Dendritic cell treated with granulocyte-macrophage colony-stimulating factor and Interleukin-4, amounts not matched to agents 40 ng/mL and 50 ng/mL, for 4 days (primary cell): ENCODE measurements around the gene AGAP1.
"Not testable (repeated sequence)": the region's sequence is repeated elsewhere in the genome, so short reads cannot be mapped to it uniquely, and the experiment has no call there.

Experiments used
- H3K27ac Mint-ChIP-seq: one replicate; pipeline ENCODE4 v1.8.0; 2022; ENCODE audit warnings: mild to moderate bottlenecking, mixed read lengths
- H3K27me3 Mint-ChIP-seq: one replicate; pipeline ENCODE4 v1.8.0; 2022; ENCODE audit warnings: mild to moderate bottlenecking, mixed read lengths
- H3K36me3 Mint-ChIP-seq: one replicate; pipeline ENCODE4 v1.8.0; 2022; ENCODE audit warnings: low read depth, mixed read lengths
- H3K4me1 Mint-ChIP-seq: one replicate; pipeline ENCODE4 v1.8.0; 2022; ENCODE audit warnings: low read depth, mixed read lengths
- H3K4me3 Mint-ChIP-seq: one replicate; pipeline ENCODE4 v1.8.0; 2022; ENCODE audit warnings: mild to moderate bottlenecking, moderate library complexity, mixed read lengths
- H3K9me3 Mint-ChIP-seq: one replicate; pipeline ENCODE4 v1.8.0; 2022; ENCODE audit warnings: mixed read lengths
- intact Hi-C: fragments of 100-400 bp; cut with micrococcal nuclease; formaldehyde crosslinking; loops from one replicate; pipeline ENCODE4 v1.15.0; 2022

The AGAP1 gene

DNA sequence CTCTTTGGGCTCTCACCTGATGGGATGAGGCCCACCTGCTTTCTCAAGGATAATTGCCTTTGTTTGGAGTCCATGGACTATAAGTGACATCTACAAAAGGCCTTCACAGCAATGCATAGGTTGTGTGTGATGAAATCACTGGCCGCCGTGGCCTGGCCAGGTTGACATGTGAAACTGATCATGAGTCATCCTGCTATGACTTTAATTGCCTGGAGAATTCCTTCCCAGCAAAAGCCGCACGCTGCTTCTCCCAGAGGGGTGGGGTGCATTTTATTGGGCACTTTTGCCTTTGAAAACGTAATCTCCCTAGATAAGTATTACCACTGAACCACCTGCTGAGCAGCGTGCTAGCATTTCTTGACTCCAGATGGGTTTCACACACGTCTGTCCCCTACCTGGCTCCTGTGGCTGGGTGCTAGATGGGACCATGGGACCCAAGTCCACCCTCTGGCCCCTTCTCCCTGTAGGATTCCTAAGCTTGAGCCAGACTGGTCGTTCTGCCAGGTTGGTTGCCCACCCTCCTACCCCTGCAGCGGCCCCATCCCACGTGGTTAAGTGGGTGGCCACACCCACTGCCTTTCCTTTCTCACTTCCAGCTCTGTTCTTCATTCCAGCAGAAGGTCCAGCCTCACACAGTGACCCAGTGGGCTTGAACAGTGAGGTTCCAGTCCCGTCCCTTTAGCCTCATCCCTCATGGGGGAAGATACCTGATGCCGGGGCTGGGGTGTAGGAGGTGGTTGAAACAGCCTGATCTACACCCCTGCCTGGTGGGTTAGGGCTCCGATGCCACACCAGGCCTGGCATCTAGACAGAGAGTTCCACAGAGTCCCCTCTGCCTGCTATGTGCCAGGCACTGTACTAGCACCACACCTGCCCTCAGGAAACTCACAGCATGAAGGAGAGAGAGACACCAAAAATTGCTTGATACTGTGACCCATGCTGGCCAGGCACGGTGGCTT is 584.7 kb downstream of the AGAP1 start:
- Mint-ChIP-seq H3K9me3 (no peaks in the 10 kb centered on the region), H3K4me1 (no peaks in the 10 kb centered on the region), H3K27ac (no peak overlapping the region), H3K4me3 (no peak overlapping the region), H3K36me3 (no peaks in the 10 kb centered on the region), H3K27me3 (no peaks in the 10 kb centered on the region)
- intact Hi-C loops: no loop called here

DNA sequence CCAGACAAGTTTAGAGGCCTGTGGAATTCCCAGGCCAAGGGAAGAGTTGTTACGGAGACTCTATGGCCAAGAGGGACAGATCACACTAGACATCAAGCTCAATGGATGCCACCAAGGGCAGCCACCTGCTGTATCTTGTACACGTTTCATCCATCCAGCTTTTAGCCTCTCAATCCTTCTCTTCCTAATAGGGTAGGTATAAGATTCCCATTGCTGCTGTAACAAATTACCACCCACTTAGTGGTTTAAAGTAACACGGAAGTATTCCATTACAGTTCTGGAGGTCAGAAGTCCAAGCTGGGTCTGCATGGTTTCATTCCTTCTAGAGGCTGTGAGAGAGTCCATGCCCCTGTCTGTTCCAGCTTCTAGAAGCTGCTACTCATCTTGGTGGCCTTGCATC is 586.6 kb downstream of the AGAP1 start:
- H3K36me3 Mint-ChIP-seq: no peaks in the 10 kb centered on the region
- no peak overlapping the region for H3K27ac Mint-ChIP-seq
- intact Hi-C loops: no loop called here
- H3K9me3 Mint-ChIP-seq: no peaks in the 10 kb centered on the region
- no peaks in the 10 kb centered on the region for H3K4me1 Mint-ChIP-seq
- no peak overlapping the region for H3K4me3 Mint-ChIP-seq
- no peaks in the 10 kb centered on the region for H3K27me3 Mint-ChIP-seq

DNA sequence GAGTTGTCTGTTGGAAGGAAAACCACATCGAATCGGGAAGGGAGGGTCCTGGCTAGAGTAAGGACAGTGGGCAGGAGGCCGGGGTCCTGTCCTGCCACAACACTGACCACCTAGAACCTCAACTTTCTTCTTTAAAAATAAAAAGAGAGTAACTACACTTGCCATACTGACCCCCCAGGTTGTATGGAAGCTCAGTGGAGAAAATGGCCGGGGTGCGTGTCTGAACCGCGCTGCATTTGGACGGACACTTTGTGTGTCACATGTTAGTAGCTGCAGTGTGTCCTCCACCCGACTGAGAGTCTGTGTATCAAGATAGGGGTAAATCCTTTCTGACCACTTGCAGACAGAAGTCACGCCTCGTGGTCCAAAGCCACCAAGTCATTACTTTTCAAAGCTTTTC is 587.3 kb downstream of the AGAP1 start:
- intact Hi-C loops: no loop called here
- H3K4me1 Mint-ChIP-seq: no peaks in the 10 kb centered on the region
- no peaks in the 10 kb centered on the region for H3K9me3 Mint-ChIP-seq
- H3K27ac Mint-ChIP-seq: no peak overlapping the region
- no peaks in the 10 kb centered on the region for H3K27me3 Mint-ChIP-seq
- no peak overlapping the region for H3K4me3 Mint-ChIP-seq
- no peaks in the 10 kb centered on the region for H3K36me3 Mint-ChIP-seq

DNA sequence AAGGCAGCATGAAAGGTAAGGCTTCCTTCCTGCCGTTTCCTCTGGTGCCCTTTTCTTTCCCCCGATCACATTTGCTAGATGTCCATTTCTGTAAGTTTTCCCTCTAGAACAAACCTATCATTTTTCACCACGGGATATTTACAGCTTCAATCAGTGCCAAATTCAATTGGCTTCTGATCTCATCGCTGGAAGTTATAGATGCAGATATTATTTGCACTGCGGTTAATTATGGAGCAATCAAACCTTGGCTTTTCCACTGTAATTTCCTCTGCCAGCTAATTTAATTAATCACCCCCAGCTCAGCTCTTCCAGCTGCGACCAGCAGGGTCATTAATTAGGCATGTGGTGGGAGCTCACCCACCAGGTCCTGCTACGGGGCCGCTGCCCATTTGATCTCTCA is 588.2 kb downstream of the AGAP1 start:
- intact Hi-C loops: no loop called here
- no peaks in the 10 kb centered on the region for H3K4me1 Mint-ChIP-seq
- H3K27me3 Mint-ChIP-seq: no peaks in the 10 kb centered on the region
- no peaks in the 10 kb centered on the region for H3K9me3 Mint-ChIP-seq
- H3K36me3 Mint-ChIP-seq: no peaks in the 10 kb centered on the region
- H3K27ac Mint-ChIP-seq: no peak overlapping the region
- no peak overlapping the region for H3K4me3 Mint-ChIP-seq

DNA sequence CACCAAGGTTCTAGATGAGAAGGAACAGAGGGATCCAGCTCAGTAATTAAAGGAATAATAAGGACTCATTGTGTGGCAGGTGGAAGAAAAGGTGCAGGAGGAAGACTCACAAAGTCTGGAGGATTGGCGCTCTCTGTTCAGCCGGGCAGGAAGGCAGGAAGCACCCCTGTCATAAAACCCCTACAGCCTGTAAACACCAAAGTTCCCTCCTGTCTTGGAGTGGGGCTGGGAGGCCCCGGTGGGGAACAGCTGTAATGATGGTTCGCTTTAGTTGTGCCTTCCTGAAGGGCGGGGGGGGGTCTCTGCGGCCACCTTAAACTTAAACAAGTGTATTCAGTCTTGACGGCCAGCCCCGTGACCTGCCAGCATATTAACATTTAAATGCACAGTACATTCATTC is 590.1 kb downstream of the AGAP1 start:
- no peak overlapping the region for H3K4me3 Mint-ChIP-seq
- no peaks in the 10 kb centered on the region for H3K9me3 Mint-ChIP-seq
- H3K27me3 Mint-ChIP-seq: no peaks in the 10 kb centered on the region
- H3K4me1 Mint-ChIP-seq: no peaks in the 10 kb centered on the region
- H3K27ac Mint-ChIP-seq: no peak overlapping the region
- intact Hi-C loops: no loop called here
- H3K36me3 Mint-ChIP-seq: no peaks in the 10 kb centered on the region

DNA sequence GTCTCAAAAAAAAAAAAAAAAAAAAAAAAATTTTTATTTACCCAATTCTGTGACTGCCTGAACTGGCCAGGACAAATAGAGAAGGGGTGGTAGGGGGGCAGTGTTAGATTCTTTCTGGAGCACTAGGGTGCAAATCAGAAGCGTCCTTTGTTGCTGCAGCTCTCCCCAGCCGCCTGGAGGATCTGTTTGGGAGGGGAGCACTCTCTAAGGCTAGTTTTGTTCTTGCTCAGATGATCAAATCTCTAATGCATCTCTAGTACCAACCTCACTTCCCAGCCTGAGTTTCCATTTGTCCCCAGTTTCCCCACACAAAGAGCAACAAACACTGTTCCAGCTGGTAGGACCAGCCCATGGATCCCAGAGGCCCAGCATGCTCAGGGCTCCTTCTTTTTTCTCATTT is 591.4 kb downstream of the AGAP1 start:
- intact Hi-C loops: no loop called here
- no peaks in the 10 kb centered on the region for H3K27me3 Mint-ChIP-seq
- H3K9me3 Mint-ChIP-seq: no peaks in the 10 kb centered on the region
- no peaks in the 10 kb centered on the region for H3K4me1 Mint-ChIP-seq
- H3K4me3 Mint-ChIP-seq: no peak overlapping the region
- no peaks in the 10 kb centered on the region for H3K36me3 Mint-ChIP-seq
- no peak overlapping the region for H3K27ac Mint-ChIP-seq

DNA sequence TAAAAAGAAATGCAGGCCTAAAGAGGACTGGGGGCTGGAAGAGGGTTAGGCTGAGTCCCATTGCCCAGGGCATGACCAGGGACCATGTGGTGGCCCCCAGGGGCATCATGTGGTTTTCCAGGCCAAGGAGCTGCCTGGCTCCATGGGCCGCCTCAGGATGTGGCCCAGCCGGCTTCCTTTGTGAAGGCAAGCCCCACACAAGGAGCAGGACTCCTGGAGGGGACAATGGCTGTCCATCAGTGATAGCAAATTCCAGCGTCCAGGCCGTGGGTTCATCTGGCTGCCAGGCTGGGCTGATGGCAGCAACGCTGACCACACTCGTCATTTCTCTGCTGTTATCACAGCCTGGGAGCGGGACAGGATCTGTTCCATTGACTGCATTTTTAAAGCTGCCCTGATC is 591.8 kb downstream of the AGAP1 start:
- intact Hi-C loops: no loop called here
- H3K36me3 Mint-ChIP-seq: no peaks in the 10 kb centered on the region
- H3K27me3 Mint-ChIP-seq: no peaks in the 10 kb centered on the region
- H3K9me3 Mint-ChIP-seq: no peaks in the 10 kb centered on the region
- H3K4me1 Mint-ChIP-seq: no peaks in the 10 kb centered on the region
- no peak overlapping the region for H3K4me3 Mint-ChIP-seq
- no peak overlapping the region for H3K27ac Mint-ChIP-seq

DNA sequence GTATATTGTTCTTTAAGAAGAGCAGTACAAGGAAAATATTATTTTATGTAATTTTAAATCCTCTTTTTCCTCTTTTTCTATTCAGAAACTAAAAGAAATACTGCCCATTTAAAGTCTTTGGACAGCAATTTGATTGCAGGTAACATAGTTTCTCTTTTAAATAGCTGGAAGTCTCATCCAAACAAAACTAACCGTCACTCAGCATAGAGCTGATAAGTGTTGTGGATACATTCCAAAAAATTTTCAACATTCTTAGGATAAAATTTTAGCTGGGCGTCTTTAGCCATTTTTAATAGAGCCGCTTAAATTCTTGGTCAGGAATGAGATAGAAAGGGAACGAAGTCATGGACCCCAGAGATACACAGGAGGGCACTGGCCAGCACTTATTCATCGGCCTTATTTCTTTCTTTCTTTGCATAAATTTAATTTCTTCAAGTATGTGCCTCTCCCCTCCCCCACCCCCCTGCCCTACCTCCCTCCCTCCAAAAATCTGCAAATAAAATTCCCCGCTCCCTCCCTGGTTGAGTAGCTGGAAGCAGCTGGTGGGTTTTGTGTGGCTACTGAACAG is 592.6 kb downstream of the AGAP1 start:
- H3K4me3 Mint-ChIP-seq: no peak overlapping the region
- H3K4me1 Mint-ChIP-seq: no peaks in the 10 kb centered on the region
- no peaks in the 10 kb centered on the region for H3K9me3 Mint-ChIP-seq
- no peaks in the 10 kb centered on the region for H3K27me3 Mint-ChIP-seq
- H3K36me3 Mint-ChIP-seq: no peaks in the 10 kb centered on the region
- H3K27ac Mint-ChIP-seq: no peak overlapping the region
- intact Hi-C loops: no loop called here

DNA sequence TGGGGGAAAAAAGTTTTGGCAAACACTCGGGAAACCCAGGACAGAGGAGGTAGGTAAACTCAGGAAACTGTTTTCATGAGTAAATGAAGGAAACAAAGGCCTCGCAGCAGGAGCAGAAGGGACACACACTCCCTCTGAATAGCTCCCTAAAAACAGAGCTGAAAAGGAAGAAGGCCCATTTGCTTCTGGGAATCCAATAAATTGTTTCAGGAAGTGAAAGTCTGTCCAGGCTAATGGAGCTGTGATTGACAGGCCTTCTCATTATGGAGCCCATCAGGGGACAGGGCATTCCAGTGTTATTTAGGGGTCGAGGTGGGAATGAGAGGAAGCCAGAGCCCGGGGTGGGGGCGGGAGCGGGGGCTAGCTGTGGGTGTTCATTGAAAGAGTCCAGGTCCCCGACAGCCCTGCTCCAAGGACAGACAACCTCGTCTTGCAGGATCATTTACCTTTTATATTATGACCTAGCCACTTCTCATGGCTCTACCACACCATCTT is 593.2 kb downstream of the AGAP1 start:
- no peaks in the 10 kb centered on the region for H3K27me3 Mint-ChIP-seq
- H3K27ac Mint-ChIP-seq: no peak overlapping the region
- H3K4me1 Mint-ChIP-seq: no peaks in the 10 kb centered on the region
- H3K9me3 Mint-ChIP-seq: no peaks in the 10 kb centered on the region
- no peaks in the 10 kb centered on the region for H3K36me3 Mint-ChIP-seq
- H3K4me3 Mint-ChIP-seq: no peak overlapping the region
- intact Hi-C loops: no loop called here

DNA sequence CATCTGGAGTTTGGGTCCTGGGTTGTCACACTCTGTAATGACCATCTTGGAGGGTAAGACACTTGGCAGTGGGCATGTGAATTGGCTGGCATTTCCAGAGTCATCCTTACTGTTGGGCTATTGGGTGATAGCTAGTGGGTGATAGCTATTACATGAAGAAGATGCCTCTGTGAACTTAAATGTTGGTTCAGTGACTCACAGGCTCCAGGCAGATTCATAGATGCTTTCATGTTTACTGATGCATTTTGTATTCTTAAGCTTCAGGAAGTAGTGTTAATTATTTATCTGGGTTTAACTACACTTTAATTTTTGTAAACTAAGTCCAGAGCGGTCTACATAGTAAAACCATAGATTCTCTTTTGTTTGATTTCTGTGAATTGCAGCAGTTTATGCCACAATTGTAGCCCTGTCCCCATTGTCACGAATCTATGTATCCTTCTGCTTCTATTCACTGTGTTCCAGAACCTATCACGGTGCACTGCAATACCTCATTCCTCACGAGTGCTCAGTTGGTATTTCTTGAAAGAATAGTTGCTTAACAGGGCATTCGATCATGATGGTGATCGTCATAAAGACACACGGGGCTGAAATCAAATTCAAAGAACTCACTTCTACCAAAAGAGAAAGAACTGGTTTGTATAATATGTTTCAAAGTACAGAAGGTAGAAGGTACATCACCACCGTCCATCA is 594.7 kb downstream of the AGAP1 start:
- intact Hi-C loops: no loop called here
- Mint-ChIP-seq H3K9me3 (no peaks in the 10 kb centered on the region), H3K27me3 (no peaks in the 10 kb centered on the region), H3K36me3 (no peaks in the 10 kb centered on the region), H3K4me3 (no peak overlapping the region), H3K27ac (no peak overlapping the region), H3K4me1 (no peaks in the 10 kb centered on the region)

DNA sequence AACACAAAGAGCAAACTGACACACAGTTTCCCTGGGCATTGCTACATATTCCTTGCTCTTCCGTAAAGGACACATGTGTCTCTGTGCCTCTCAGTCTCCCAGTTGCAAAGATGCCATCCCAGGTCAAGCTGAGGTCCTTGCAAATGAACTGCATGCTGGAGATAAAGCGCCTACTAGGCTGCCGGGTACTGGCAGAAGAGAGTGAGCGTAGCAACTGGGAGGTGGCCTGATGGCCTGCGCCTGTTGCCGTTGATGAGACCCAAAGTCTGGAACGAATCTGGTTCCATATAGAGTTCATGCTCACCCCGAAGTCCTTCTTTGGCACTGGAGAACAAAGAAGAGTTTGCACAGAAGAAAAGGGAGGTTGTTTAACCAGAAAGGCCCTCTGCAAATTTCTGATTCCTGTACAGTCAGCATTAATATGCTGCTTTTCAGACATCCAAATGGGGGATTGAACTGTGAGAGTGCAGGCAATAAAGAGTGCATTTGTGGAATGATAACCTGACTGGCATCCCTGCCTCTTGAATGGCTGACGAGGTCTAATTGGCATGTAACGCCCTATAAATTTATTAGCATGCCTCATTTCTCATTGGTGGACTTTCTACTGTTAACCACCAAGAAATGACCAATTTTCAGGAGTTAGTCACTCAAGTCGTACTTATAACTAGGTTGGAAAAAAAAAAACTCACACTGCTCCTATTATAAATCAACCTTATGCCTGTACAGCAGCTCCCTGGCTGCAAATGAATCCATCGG is 595.6 kb downstream of the AGAP1 start:
- no peaks in the 10 kb centered on the region for H3K9me3 Mint-ChIP-seq
- H3K27me3 Mint-ChIP-seq: no peaks in the 10 kb centered on the region
- no peak overlapping the region for H3K27ac Mint-ChIP-seq
- H3K4me3 Mint-ChIP-seq: no peak overlapping the region
- H3K4me1 Mint-ChIP-seq: no peaks in the 10 kb centered on the region
- no peaks in the 10 kb centered on the region for H3K36me3 Mint-ChIP-seq
- intact Hi-C loops: no loop called here

DNA sequence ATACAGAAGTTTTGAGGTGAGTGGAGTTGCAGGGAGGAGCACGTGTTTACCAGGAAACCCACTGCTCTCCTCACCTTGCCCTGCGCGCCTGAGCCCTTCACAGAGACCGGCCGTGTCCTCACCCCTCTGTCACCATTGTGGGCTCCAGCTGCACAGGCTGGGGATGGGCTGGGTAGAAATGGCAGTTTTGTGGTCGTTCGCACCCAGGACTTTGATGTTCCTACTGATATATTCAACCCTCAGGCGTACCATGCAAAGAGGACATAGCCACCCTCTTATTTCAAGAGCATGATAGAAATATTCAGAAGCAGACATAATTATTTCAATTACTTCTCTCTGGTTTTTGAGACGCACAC is 596.2 kb downstream of the AGAP1 start:
- Mint-ChIP-seq H3K27me3 (no peaks in the 10 kb centered on the region), H3K27ac (no peak overlapping the region), H3K4me3 (no peak overlapping the region), H3K4me1 (no peaks in the 10 kb centered on the region), H3K36me3 (no peaks in the 10 kb centered on the region), H3K9me3 (no peaks in the 10 kb centered on the region)
- intact Hi-C loops: no loop called here

DNA sequence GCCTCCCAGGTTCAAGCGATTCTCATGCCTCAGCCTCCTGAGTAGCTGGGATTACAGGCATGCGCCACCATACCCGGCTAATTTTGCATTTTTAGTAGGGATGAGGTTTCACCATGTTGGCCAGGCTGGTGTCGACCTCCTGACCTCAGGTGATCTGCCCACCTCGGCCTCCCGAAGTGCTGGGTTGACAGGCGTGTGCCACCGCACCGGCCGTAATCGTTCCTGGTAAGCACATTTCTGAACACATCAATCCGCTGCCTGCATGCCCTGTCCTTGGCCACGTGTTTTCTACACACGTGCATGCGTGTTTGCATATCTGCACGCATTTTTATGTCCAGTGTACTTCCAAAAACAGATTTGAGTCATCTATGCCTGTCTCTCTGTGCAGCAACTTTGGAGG is 597.0 kb downstream of the AGAP1 start:
- H3K4me1 Mint-ChIP-seq, H3K27ac Mint-ChIP-seq, H3K36me3 Mint-ChIP-seq, H3K9me3 Mint-ChIP-seq, H3K4me3 Mint-ChIP-seq, H3K27me3 Mint-ChIP-seq, intact Hi-C loops: not testable (repeated sequence)

DNA sequence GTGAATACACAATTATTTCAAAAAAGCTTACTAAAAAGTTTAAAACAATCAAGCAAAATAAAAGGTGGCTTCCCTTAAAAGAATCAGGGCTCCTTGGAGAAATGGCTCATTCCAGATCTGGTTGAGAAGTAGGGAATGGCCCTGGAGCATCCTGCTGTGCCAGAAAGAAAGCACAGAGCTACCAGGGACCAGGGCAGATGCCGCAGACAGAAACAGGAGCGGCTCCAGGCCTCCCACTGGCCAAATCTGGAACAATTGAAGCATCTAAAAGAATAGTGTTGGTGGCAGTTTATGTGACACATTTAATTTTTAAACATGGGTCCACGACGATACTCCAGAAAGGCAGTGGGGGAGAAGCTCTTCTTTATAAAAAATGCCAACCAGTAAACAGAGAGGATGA is 598.9 kb downstream of the AGAP1 start:
- Mint-ChIP-seq H3K27me3 (no peaks in the 10 kb centered on the region), H3K4me1 (no peaks in the 10 kb centered on the region), H3K36me3 (no peaks in the 10 kb centered on the region), H3K27ac (no peak overlapping the region), H3K4me3 (no peak overlapping the region), H3K9me3 (no peaks in the 10 kb centered on the region)
- intact Hi-C loops: no loop called here
